ENCODE results near the gene MZT2B. TPM values are rescaled to one million over a fixed set of nuclear protein-coding genes. Genes with fewer than 3 reads are reported as not detected.

The MZT2B gene
- total and polyA plus RNA-seq, 2 of the 13 experiments (the other 11 are each of a cell fraction or from before 2014, with no cell fraction given), result 253 to 410 TPM

GRCh38 chr2:130181325-130181879 is 660 bp upstream of the MZT2B start, which contains the start of gene SMPD4 (continued):
- no peak for TF ChIP-seq SRSF9 (IDR thresholded peaks at IDR 0.05; ENCODE audit: borderline replicate concordance, insufficient read depth, low read depth, low read length, poor library complexity, severe bottlenecking)
- TF ChIP-seq FOXK1 (CRISPR knock-in tag; IDR thresholded peaks at IDR 0.05; ENCODE audit: borderline replicate concordance, low read depth), result peak; percentile 93
- TF ChIP-seq RARA (CRISPR knock-in tag; IDR thresholded peaks at IDR 0.05), result peak; percentile 49
- peak; percentile 73; the same call in 1 of the 2 replicates for TF ChIP-seq ZNF737 (CRISPR knock-in tag; IDR thresholded peaks at IDR 0.05; ENCODE audit: borderline replicate concordance)
- TF ChIP-seq, protein P1, sequence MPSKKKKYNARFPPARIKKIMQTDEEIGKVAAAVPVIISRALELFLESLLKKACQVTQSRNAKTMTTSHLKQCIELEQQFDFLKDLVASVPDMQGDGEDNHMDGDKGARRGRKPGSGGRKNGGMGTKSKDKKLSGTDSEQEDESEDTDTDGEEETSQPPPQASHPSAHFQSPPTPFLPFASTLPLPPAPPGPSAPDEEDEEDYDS (CRISPR knock-in tag; IDR thresholded peaks at IDR 0.05), result peak; percentile 83; the same call in 1 of the 2 replicates
- no peak for TF ChIP-seq ZFAT (CRISPR knock-in tag; conservative IDR thresholded peaks at IDR 0.05)
- TF ChIP-seq ZNF205 (CRISPR knock-in tag; IDR thresholded peaks at IDR 0.05), result no peak
- TF ChIP-seq ZSCAN29 (CRISPR knock-in tag; conservative IDR thresholded peaks at IDR 0.05), result no peak
- TF ChIP-seq ZNF430 (CRISPR knock-in tag; IDR thresholded peaks at IDR 0.05), result 0 out of 2 replicates have a peak, but pooled peaks have one; percentile 33
- no peak for TF ChIP-seq ZUFSP (CRISPR knock-in tag; IDR thresholded peaks at IDR 0.05; ENCODE audit: borderline replicate concordance)
- no peak for TF ChIP-seq JARID2 (CRISPR knock-in tag; IDR thresholded peaks at IDR 0.05; ENCODE audit: insufficient replicate concordance)
- no peak; the same call in 1 of the 2 replicates for TF ChIP-seq ATF6 (CRISPR knock-in tag; conservative IDR thresholded peaks at IDR 0.05)
- peak; percentile 68 for TF ChIP-seq ZNF331 (CRISPR knock-in tag; IDR thresholded peaks at IDR 0.05)
- TF ChIP-seq ZBTB44 (CRISPR knock-in tag; IDR thresholded peaks at IDR 0.05), result no peak; the same call in 1 of the 2 replicates
- TF ChIP-seq NFKBIZ (CRISPR knock-in tag; IDR thresholded peaks at IDR 0.05), result no peak
- TF ChIP-seq ISL2 (CRISPR knock-in tag; IDR thresholded peaks at IDR 0.05), result peak; percentile 77; the same call in 1 of the 2 replicates
- TF ChIP-seq ZNF263 (CRISPR knock-in tag; IDR thresholded peaks at IDR 0.05), result no peak
- no peak for TF ChIP-seq ARNT (IDR thresholded peaks at IDR 0.05)
- peak; percentile 97 for TF ChIP-seq PCBP1 (IDR thresholded peaks at IDR 0.05; ENCODE audit: borderline replicate concordance, low read depth, low read length)
- TF ChIP-seq, protein P2, sequence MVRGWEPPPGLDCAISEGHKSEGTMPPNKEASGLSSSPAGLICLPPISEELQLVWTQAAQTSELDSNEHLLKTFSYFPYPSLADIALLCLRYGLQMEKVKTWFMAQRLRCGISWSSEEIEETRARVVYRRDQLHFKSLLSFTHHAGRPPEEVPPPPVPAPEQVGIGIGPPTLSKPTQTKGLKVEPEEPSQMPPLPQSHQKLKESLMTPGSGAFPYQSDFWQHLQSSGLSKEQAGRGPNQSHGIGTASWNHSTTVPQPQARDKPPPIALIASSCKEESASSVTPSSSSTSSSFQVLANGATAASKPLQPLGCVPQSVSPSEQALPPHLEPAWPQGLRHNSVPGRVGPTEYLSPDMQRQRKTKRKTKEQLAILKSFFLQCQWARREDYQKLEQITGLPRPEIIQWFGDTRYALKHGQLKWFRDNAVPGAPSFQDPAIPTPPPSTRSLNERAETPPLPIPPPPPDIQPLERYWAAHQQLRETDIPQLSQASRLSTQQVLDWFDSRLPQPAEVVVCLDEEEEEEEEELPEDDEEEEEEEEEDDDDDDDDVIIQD (CRISPR knock-in tag; IDR thresholded peaks at IDR 0.05; ENCODE audit: low read depth), result no peak
- peak; percentile 13; the same call in 1 of the 2 replicates for TF ChIP-seq HIC2 (CRISPR knock-in tag; IDR thresholded peaks at IDR 0.05; ENCODE audit: low read depth)

Measured in HepG2 (cell line).